Thyroid gland (tissue), 4 donors: ENCODE data around the gene APOL2. TPM values are rescaled to one million over a fixed set of nuclear protein-coding genes. Genes with fewer than 3 reads are reported as not detected.
"Not testable (repeated sequence)": the region's sequence is repeated elsewhere in the genome, so short reads cannot be mapped to it uniquely, and the experiment has no call there.

Source experiments
- DNase-seq, 2 donors: peaks; one replicate each; pipeline ENCODE4 v3.0.0-alpha.2; 2019
- H3K27ac ChIP-seq, 3 donors: fragments of 200-600 bp; sonication (generic); 1 replicate in 2 of 3; 2 replicates in 1 of 3; pipeline ENCODE4 v1.5.1; 2016 to 2019; ENCODE audit warnings: mild to moderate bottlenecking in 1 of 3, moderate library complexity in 1 of 3
- H3K27me3 ChIP-seq: fragments of 200-600 bp; sonication (generic); one replicate; pipeline ENCODE4 v1.5.1; 2019
- H3K36me3 ChIP-seq, 2 donors: fragments of 200-600 bp; sonication (generic); one replicate each; pipeline ENCODE4 v1.5.1; 2016 to 2019
- H3K4me1 ChIP-seq, 2 donors: fragments of 200-600 bp; sonication (generic); one replicate each; pipeline ENCODE4 v1.5.1; 2017 to 2019
- H3K4me3 ChIP-seq, 3 donors: fragments of 200-600 bp; sonication (generic); replicated peaks in 1 of 3; 1 replicate in 2 of 3; 2 replicates in 1 of 3; pipeline ENCODE4 v1.5.1; 2016; ENCODE audit warnings: mild to moderate bottlenecking in 1 of 3
- H3K9me3 ChIP-seq: fragments of 200-600 bp; sonication (generic); one replicate; pipeline ENCODE4 v1.5.1; 2017
- POLR2A ChIP-seq, 2 donors: fragments of 450-650 bp; IDR thresholded peaks; one replicate each; pipeline ENCODE4 v1.6.1; 2017; ENCODE audit warnings: antibody characterized with exemption in 2 of 2, mild to moderate bottlenecking in 2 of 2, moderate library complexity in 1 of 2
- WGBS, 2 donors: methylation state at CpG; one replicate each; pipeline ENCODE4 v1.1.5; 2017; 5-methylcytosine and 5-hydroxymethylcytosine counted together
- intact Hi-C: fragments of 100-400 bp; cut with DNase I; formaldehyde crosslinking; loops from one replicate; pipeline ENCODE4 v1.15.1; 2023
- total RNA-seq, 4 donors: library from RNA; depleted of rRNA; stranded (reverse); fragments of >200 nt; gene quantifications; one replicate each; pipeline ENCODE4 v1.2.3, GENCODE V29; 2016
- TF ChIP-seq, protein P1 (sequence below), 6 experiments: fragments of 200-600 bp in 3 of 6; fragments of 450-650 bp in 3 of 6; sonication (generic) in 3 of 6; IDR thresholded peaks; one replicate each; pipeline ENCODE4 v1.5.1; 2016 to 2019; ENCODE audit warnings: antibody characterized with exemption in 6 of 6, mild to moderate bottlenecking in 2 of 6, inconsistent platforms in 1 of 6, moderate library complexity in 1 of 6

The APOL2 gene
- total RNA-seq, 4 donors from 2014 or later, result 31.1 to 45.6 (median 35.6) TPM

DNA sequence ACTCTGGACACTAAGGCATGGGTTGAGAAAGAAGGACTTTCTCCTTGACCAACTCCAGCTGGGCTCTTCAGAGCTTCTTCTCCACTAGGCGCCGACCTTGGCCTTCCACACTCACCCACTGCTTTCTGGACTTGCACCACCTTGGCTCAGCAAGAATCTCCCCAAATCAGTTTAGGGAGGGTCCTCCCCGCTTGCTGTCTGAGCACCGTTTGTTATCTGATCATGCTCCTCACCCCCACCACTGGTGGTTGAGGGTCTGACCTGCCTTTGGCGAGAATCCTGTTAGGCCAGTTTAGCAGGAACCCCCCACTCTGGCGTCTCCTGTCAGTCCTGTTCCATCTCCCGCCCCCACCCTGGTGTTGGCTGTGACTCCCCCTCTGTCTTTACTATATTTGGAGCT lies 10.4 kb downstream of the APOL2 start:
- 81 to 87% methylated on average over 7 of the region's 7 CpGs for WGBS, 2 donors
- Histone ChIP-seq H3K9me3 (no peaks in the 10 kb centered on the region), H3K4me1 (no peaks in the 10 kb centered on the region), H3K36me3 (peaks cover 16 to 19% of the 10 kb centered on the region in 2 donors), H3K27ac (no peak overlapping the region), H3K4me3 (no peak overlapping the region), H3K27me3 (no peaks in the 10 kb centered on the region)
- TF ChIP-seq, protein P1, sequence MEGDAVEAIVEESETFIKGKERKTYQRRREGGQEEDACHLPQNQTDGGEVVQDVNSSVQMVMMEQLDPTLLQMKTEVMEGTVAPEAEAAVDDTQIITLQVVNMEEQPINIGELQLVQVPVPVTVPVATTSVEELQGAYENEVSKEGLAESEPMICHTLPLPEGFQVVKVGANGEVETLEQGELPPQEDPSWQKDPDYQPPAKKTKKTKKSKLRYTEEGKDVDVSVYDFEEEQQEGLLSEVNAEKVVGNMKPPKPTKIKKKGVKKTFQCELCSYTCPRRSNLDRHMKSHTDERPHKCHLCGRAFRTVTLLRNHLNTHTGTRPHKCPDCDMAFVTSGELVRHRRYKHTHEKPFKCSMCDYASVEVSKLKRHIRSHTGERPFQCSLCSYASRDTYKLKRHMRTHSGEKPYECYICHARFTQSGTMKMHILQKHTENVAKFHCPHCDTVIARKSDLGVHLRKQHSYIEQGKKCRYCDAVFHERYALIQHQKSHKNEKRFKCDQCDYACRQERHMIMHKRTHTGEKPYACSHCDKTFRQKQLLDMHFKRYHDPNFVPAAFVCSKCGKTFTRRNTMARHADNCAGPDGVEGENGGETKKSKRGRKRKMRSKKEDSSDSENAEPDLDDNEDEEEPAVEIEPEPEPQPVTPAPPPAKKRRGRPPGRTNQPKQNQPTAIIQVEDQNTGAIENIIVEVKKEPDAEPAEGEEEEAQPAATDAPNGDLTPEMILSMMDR (IDR thresholded peaks at IDR 0.05), result no peak
- no peak for TF ChIP-seq POLR2A (IDR thresholded peaks at IDR 0.05)
- DNase-seq, result no peak
- intact Hi-C loops, result loop anchor here (5.0 kb wide), 1 partner anchor 37 kb away; no protein-coding TSS in a partner anchor

DNA sequence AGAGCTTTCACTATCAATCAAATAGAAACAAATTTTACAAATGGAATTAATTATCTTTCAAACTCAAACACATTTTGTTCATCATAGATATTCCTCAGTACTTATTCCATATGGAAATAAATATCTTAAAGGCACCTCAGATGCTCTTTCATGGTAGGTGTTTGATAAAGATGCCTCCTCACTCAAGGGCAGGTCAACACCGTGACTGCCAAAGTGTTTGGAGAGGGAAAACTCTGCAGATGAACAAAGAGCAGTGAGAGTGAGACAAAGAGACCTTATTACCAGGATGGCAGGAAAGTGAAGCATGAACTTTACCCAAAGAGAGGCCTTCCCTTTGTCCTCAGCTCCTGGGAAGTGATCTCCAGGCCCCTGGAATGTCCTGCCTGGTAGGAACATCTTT lies 11.0 kb downstream of the APOL2 start:
- not testable (repeated sequence) for H3K4me3 ChIP-seq, H3K27me3 ChIP-seq, DNase-seq, H3K27ac ChIP-seq, H3K9me3 ChIP-seq, H3K4me1 ChIP-seq
- peaks cover 16 to 19% of the 10 kb centered on the region in 2 donors for H3K36me3 ChIP-seq
- 50 to 61% methylated on average over 1 of the region's 1 CpG for WGBS, 2 donors
- intact Hi-C loops, result loop anchor here (5.0 kb wide), 1 partner anchor 36 kb away; no protein-coding TSS in a partner anchor

DNA sequence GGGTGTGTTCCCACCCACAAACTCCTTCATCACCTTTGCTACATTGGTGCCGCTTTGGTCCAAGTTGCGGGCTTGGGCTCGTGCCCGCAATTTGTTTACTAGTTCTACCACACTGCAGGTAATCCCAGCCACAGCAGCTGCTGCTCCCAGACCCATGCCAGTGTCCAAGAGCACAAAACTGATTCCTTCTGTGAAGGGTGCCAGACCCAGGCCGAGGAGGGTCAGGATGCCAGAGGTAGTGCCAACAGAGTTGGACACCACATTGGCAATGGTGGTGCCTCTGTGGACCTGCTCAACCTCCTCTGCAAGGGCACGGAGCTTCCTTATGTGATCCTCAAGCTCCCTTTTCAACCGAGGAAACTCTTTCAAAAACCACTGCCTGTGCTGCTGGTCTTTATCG lies 11.5 kb downstream of the APOL2 start:
- TF ChIP-seq, protein P1 (IDR thresholded peaks at IDR 0.05), result no peak
- TF ChIP-seq POLR2A (IDR thresholded peaks at IDR 0.05), result no peak
- no peaks in the 10 kb centered on the region for H3K27me3 ChIP-seq
- no peak for DNase-seq
- no peaks in the 10 kb centered on the region for H3K9me3 ChIP-seq
- H3K4me3 ChIP-seq, result no peak overlapping the region
- H3K27ac ChIP-seq, result no peak overlapping the region
- intact Hi-C loops, result loop anchor here (5.0 kb wide), 1 partner anchor 36 kb away; no protein-coding TSS in a partner anchor
- WGBS, 2 donors, result 89 to 91% methylated on average over 8 of the region's 8 CpGs
- H3K36me3 ChIP-seq, result peaks cover 10 to 14% of the 10 kb centered on the region in 2 donors
- no peaks in the 10 kb centered on the region for H3K4me1 ChIP-seq

DNA sequence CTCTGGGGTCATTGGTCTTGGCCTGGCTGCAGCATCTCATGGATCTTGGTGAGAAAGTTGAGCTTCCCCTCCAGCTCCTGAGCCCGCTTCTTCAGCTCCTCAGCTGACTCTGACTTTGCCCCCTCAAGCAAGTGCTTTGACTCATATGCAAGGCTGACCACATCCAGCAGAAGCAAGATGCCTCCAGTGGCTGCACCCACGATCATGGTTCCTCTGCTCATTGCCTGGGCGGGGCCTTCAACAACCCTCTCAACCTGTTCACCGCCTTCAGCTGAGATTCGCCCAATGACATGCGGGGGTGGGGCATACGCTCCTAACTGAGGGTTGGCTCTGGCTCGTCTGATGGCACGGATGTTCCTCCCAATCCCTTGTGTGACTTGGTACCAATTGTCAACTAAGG lies 11.9 kb downstream of the APOL2 start:
- DNase-seq, result no peak

DNA sequence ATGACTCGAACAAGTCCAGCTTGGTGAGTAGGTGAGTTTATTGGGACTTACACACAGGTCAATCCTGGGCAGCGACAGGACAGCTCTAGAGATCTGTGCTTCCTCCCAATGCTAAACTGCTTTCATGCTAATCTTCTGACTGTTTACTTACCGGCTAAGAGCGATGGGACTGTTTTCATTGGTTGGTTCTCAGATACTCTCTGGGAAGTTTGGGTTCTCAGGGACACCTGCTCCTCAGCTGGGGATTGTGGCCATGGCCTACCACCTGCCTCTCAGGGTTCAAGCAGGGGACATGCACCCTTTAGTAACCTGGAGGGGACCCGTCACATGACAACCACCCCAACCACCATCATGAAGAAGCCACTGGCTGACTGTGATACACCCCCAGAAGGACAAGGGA lies 13.1 kb downstream of the APOL2 start:
- Histone ChIP-seq H3K4me3 (no peak overlapping the region), H3K9me3 (no peaks in the 10 kb centered on the region), H3K36me3 (peaks cover 8 to 11% of the 10 kb centered on the region in 2 donors), H3K4me1 (no peaks in the 10 kb centered on the region), H3K27me3 (no peaks in the 10 kb centered on the region), H3K27ac (no peak overlapping the region)
- WGBS, 2 donors, result 74 to 87% methylated on average over 4 to 5 of the region's 5 CpGs
- TF ChIP-seq, protein P1 (IDR thresholded peaks at IDR 0.05), result no peak
- TF ChIP-seq POLR2A (IDR thresholded peaks at IDR 0.05), result no peak
- intact Hi-C loops, result loop anchor here (5.0 kb wide), 1 partner anchor 34 kb away; no protein-coding TSS in a partner anchor
- DNase-seq, result no peak

More for the DNA sequence above, 11.9 kb downstream of the APOL2 start:
- TF ChIP-seq, protein P1 (IDR thresholded peaks at IDR 0.05), result no peak
- TF ChIP-seq POLR2A (IDR thresholded peaks at IDR 0.05), result no peak
- WGBS, 2 donors, result 93% methylated on average over 9 of the region's 9 CpGs
- no peaks in the 10 kb centered on the region for H3K4me1 ChIP-seq
- H3K4me3 ChIP-seq, result no peak overlapping the region
- intact Hi-C loops, result loop anchor here (5.0 kb wide), 1 partner anchor 35 kb away; no protein-coding TSS in a partner anchor
- H3K9me3 ChIP-seq, result no peaks in the 10 kb centered on the region
- peaks cover 8 to 12% of the 10 kb centered on the region in 2 donors for H3K36me3 ChIP-seq
- no peak overlapping the region for H3K27ac ChIP-seq
- H3K27me3 ChIP-seq, result no peaks in the 10 kb centered on the region
